Suprapubic skin (tissue), 4 donors: ENCODE data around the gene MRPS18A. TPM values are rescaled to one million over a fixed set of nuclear protein-coding genes. Genes with fewer than 3 reads are reported as not detected.

ENCODE experiments used
- DNase-seq, 2 donors: peaks; one replicate each; pipeline ENCODE4 v3.0.0-alpha.2; 2019; ENCODE audit warnings: low spot score in 2 of 2
- H3K27ac ChIP-seq: fragments of 200-600 bp; sonication (generic); one replicate; pipeline ENCODE4 v1.5.1; 2019
- H3K27me3 ChIP-seq: fragments of 200-600 bp; sonication (generic); one replicate; pipeline ENCODE4 v1.5.1; 2019
- H3K36me3 ChIP-seq: fragments of 200-600 bp; sonication (generic); one replicate; pipeline ENCODE4 v1.5.1; 2019
- H3K4me1 ChIP-seq: fragments of 200-600 bp; sonication (generic); one replicate; pipeline ENCODE4 v1.5.1; 2019
- H3K4me3 ChIP-seq: fragments of 200-600 bp; sonication (generic); one replicate; pipeline ENCODE4 v1.5.1; 2019; ENCODE audit warnings: mild to moderate bottlenecking
- H3K9me3 ChIP-seq: fragments of 200-600 bp; sonication (generic); one replicate; pipeline ENCODE4 v1.5.1; 2019
- EP300 ChIP-seq: sonication (generic); formaldehyde crosslinking; IDR thresholded peaks from one replicate; pipeline ENCODE4 v1.6.1; 2017; ENCODE audit warnings: antibody characterized with exemption
- POLR2A ChIP-seq, 2 donors: fragments of 450-650 bp; IDR thresholded peaks; one replicate each; pipeline ENCODE4 v1.6.1; 2017; ENCODE audit warnings: antibody characterized with exemption in 2 of 2, mild to moderate bottlenecking in 2 of 2, moderate library complexity in 2 of 2
- POLR2AphosphoS5 ChIP-seq, 3 donors: sonication (generic); formaldehyde crosslinking; IDR thresholded peaks; one replicate each; pipeline ENCODE4 v1.6.1; 2017; ENCODE audit warnings: antibody characterized with exemption in 3 of 3
- WGBS: methylation state at CpG from one replicate; pipeline ENCODE4 v1.1.5; 2018; 5-methylcytosine and 5-hydroxymethylcytosine counted together
- total RNA-seq, 4 donors: library from RNA; depleted of rRNA; stranded (reverse); fragments of >200 nt; gene quantifications; one replicate each; pipeline ENCODE4 v1.1.0, GENCODE V29; 2016
- TF ChIP-seq, protein P1 (sequence below), 2 donors: fragments of 200-600 bp in 1 of 2; fragments of 450-650 bp in 1 of 2; sonication (generic) in 1 of 2; IDR thresholded peaks; one replicate each; pipeline ENCODE4 v1.5.1; 2016 to 2019; ENCODE audit warnings: antibody characterized with exemption in 2 of 2, mild to moderate bottlenecking in 1 of 2, moderate library complexity in 1 of 2

The MRPS18A gene
- total RNA-seq, 4 donors from 2014 or later = 43.6 to 59.0 (median 48.6) TPM

DNA sequence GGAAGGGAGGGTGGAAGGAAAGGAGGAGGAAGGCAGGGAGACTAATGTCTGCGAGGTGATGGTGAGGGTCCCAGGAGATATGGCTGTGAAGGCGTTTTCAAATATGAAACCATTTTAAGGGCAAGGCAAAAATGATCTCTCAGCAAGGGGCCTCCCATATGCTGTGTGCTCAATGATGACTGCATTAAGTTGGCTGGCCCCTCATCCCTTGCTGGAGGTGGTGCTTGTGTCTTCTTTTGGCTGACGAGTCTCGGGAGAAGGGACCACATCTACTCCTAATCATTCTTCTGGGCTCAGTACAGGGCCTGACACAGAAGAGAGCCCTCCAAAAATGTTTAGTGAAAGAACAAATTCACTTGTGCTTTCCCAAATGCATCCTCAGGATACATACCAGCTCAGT is 23.0 kb upstream of the MRPS18A start:
- WGBS = 69% methylated on average over 4 of the region's 4 CpGs
- TF ChIP-seq, protein P1, sequence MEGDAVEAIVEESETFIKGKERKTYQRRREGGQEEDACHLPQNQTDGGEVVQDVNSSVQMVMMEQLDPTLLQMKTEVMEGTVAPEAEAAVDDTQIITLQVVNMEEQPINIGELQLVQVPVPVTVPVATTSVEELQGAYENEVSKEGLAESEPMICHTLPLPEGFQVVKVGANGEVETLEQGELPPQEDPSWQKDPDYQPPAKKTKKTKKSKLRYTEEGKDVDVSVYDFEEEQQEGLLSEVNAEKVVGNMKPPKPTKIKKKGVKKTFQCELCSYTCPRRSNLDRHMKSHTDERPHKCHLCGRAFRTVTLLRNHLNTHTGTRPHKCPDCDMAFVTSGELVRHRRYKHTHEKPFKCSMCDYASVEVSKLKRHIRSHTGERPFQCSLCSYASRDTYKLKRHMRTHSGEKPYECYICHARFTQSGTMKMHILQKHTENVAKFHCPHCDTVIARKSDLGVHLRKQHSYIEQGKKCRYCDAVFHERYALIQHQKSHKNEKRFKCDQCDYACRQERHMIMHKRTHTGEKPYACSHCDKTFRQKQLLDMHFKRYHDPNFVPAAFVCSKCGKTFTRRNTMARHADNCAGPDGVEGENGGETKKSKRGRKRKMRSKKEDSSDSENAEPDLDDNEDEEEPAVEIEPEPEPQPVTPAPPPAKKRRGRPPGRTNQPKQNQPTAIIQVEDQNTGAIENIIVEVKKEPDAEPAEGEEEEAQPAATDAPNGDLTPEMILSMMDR (IDR thresholded peaks at IDR 0.05) = no peak
- TF ChIP-seq POLR2AphosphoS5 (IDR thresholded peaks at IDR 0.05) (no peak), POLR2A (IDR thresholded peaks at IDR 0.05) (no peak), EP300 (no peak)
- no peak for DNase-seq
- Histone ChIP-seq H3K27me3 (no peaks in the 10 kb centered on the region), H3K9me3 (no peaks in the 10 kb centered on the region), H3K27ac (no peak overlapping the region), H3K4me1 (peaks cover 22% of the 10 kb centered on the region), H3K4me3 (no peak overlapping the region), H3K36me3 (no peaks in the 10 kb centered on the region)

DNA sequence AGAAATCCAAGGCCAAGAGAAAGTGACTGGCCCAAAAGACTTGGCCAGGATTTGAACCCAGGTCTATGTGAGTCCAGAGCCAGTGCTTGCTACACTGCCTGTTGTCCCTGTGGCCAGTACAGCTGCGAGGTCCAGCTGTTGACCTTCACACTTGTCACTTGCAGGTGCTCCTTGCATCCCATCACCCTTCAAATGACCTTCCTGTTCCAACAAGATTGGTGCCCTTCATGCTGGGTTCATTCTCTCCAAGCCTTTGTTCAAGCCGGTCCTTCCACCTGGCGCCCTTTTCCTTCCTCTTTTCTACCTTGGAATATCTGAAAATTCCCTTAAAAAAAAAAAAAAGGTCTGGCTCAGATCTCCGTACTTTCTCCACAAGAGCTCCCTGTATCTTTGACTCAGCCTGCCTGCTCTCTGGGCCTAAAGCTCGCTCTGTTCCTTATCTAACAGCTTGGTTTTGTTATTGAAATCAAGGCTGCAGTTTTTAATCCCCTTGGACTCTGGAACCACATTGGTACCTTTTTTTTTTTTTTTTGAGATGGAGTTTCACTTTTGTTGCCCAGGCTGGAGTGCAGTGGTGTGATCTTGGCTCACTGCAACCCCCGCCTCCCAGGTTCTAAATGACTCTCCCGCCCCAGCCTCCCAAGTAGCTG is 22.2 kb upstream of the MRPS18A start:
- WGBS = 82% methylated on average over 7 of the region's 7 CpGs
- no peak for DNase-seq

DNA sequence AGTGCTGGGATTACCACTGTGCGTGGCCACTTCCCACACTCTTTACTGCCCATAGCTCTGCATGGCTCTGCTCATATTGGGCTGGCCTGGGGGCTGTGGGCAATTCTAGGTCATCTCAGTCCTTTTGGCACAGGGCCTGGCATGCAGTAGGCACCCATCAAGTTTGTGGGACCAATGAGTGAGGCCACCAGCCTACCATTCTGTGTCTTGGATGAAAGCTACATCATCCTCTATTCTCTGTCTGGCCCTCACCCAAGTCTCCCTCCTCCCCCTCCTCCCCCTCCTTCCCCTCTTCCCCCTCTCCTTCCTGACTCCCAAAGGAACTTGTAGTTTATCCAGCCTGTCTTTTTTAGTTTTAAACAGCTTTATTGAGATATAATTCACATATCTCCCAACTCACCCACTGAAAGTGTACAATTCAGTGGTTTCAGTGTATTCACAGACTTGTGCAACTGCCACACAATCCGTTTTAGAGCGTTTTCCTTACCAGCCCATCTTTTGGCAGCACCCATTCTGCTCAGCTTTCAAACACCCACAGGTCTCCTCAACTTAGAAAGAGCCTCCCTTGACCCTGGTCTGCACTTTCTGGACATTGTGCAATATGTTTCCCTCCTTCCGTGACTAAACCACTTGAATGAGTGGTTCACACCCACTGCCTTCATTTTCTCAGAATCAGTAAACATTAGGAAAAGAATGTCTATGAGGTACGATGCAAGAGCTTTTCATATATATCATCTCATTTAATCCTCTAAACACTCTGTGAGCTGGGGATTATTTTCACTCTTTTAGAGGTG is 21.5 kb upstream of the MRPS18A start:
- DNase-seq = no peak
- H3K27ac ChIP-seq = no peak overlapping the region
- WGBS = 55% methylated on average over 5 of the region's 5 CpGs
- TF ChIP-seq EP300 = no peak
- TF ChIP-seq POLR2A (IDR thresholded peaks at IDR 0.05) = no peak
- TF ChIP-seq, protein P1 (IDR thresholded peaks at IDR 0.05) = no peak
- TF ChIP-seq POLR2AphosphoS5 (IDR thresholded peaks at IDR 0.05) = no peak
- no peaks in the 10 kb centered on the region for H3K27me3 ChIP-seq
- H3K36me3 ChIP-seq = no peaks in the 10 kb centered on the region
- H3K4me1 ChIP-seq = peaks cover 16% of the 10 kb centered on the region
- H3K9me3 ChIP-seq = no peaks in the 10 kb centered on the region
- H3K4me3 ChIP-seq = no peak overlapping the region

More for the DNA sequence above, 22.2 kb upstream of the MRPS18A start:
- peaks cover 16% of the 10 kb centered on the region for H3K4me1 ChIP-seq
- TF ChIP-seq POLR2A (IDR thresholded peaks at IDR 0.05) (no peak), EP300 (no peak), POLR2AphosphoS5 (IDR thresholded peaks at IDR 0.05) (no peak)
- TF ChIP-seq, protein P1 (IDR thresholded peaks at IDR 0.05) = no peak
- H3K27me3 ChIP-seq = no peaks in the 10 kb centered on the region
- H3K4me3 ChIP-seq = no peak overlapping the region
- H3K27ac ChIP-seq = no peak overlapping the region
- H3K36me3 ChIP-seq = no peaks in the 10 kb centered on the region
- no peaks in the 10 kb centered on the region for H3K9me3 ChIP-seq

DNA sequence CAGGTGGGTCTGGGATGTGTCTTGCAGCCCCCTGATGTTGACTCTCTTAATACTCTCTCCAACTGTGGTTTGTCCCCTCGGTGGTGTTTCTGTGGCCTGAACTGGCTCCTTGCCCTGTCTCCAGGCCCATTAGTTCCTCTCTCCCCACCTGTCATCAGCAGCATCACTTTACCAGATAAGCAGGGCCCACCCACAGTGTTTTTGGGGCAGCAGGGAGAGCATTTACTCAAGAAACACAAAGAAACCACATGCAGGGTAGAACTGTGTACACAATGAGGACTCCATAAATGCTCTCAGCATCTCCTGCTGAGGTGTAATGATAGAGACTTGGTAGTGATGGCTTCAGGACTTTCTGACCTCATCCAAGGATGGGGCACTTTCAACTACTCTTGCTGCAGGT is 20.2 kb upstream of the MRPS18A start:
- Histone ChIP-seq H3K27me3 (no peaks in the 10 kb centered on the region), H3K4me1 (peaks cover 24% of the 10 kb centered on the region), H3K27ac (no peak overlapping the region), H3K36me3 (no peaks in the 10 kb centered on the region), H3K4me3 (no peak overlapping the region), H3K9me3 (no peaks in the 10 kb centered on the region)
- TF ChIP-seq, protein P1 (IDR thresholded peaks at IDR 0.05) = no peak
- no peak for DNase-seq
- WGBS = 50% methylated on average over 1 of the region's 1 CpG

DNA sequence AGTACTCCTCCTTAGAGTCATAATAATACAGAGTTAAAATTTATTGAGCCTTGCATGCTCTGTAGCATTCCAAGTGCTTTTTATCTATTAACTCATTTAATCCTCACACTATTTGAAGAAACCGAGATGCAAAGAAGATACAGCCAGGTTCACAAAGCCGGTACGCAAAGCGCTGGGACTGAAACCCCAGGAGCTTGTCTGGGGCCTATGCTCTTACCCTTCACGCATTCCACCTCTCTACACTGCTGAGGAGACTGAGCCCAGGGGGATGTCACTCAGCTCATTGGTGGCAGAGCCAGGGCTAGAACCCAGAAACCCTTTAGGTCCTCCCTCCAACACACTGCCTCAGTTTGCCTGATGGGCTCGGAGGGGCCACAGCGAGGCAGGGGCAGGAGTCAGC is 19.7 kb upstream of the MRPS18A start:
- TF ChIP-seq POLR2AphosphoS5 (IDR thresholded peaks at IDR 0.05) (no peak), POLR2A (IDR thresholded peaks at IDR 0.05) (no peak), EP300 (no peak)
- TF ChIP-seq, protein P1 (IDR thresholded peaks at IDR 0.05) = no peak
- H3K36me3 ChIP-seq = no peaks in the 10 kb centered on the region
- H3K4me1 ChIP-seq = peaks cover 29% of the 10 kb centered on the region
- H3K27me3 ChIP-seq = no peaks in the 10 kb centered on the region
- 89% methylated on average over 7 of the region's 7 CpGs for WGBS
- DNase-seq = no peak
- H3K4me3 ChIP-seq = no peak overlapping the region
- H3K9me3 ChIP-seq = no peaks in the 10 kb centered on the region
- no peak overlapping the region for H3K27ac ChIP-seq
